Spleen (tissue), 11 donors: Measurements from ENCODE around the gene NAPSA. TPM values are rescaled to one million over a fixed set of nuclear protein-coding genes. Genes with fewer than 3 reads are reported as not detected.

Source experiments
- DNase-seq: peaks from one replicate; pipeline ENCODE4 v3.0.0-alpha.2; 2020
- H3K27ac ChIP-seq, 8 donors: fragments of 200-600 bp; sonication (generic) in 7 of 8; 1 replicate in 4 of 8; 2 replicates in 4 of 8; pipeline versions ENCODE4 v1.5.0 to v1.8.0; 2016 to 2021; ENCODE audit warnings: inconsistent platforms in 4 of 8, mild to moderate bottlenecking in 4 of 8, moderate library complexity in 1 of 8
- H3K27me3 ChIP-seq, 7 donors: fragments of 200-600 bp; sonication (generic) in 6 of 7; replicated peaks in 1 of 7; 1 replicate in 4 of 7; 2 replicates in 3 of 7; pipeline versions ENCODE4 v1.5.0 to v1.8.0; 2016 to 2021; ENCODE audit warnings: inconsistent platforms in 3 of 7, mild to moderate bottlenecking in 1 of 7
- H3K36me3 ChIP-seq, 6 donors: fragments of 200-600 bp; sonication (generic) in 5 of 6; 1 replicate in 4 of 6; 2 replicates in 2 of 6; pipeline versions ENCODE4 v1.5.0 to v1.8.0; 2016 to 2021; ENCODE audit warnings: inconsistent platforms in 2 of 6
- H3K4me1 ChIP-seq, 6 donors: fragments of 200-600 bp; sonication (generic) in 5 of 6; 1 replicate in 3 of 6; 2 replicates in 3 of 6; pipeline versions ENCODE4 v1.5.0 to v1.8.0; 2016 to 2021; ENCODE audit warnings: inconsistent platforms in 3 of 6
- H3K4me3 ChIP-seq, 8 donors: fragments of 200-600 bp; sonication (generic) in 7 of 8; 1 replicate in 4 of 8; 2 replicates in 4 of 8; pipeline versions ENCODE4 v1.5.0 to v1.8.0; 2016 to 2021; ENCODE audit warnings: inconsistent platforms in 4 of 8, mild to moderate bottlenecking in 4 of 8, moderate library complexity in 2 of 8
- H3K9me3 ChIP-seq, 8 donors: fragments of 200-600 bp; sonication (generic) in 7 of 8; 1 replicate in 4 of 8; 2 replicates in 4 of 8; pipeline versions ENCODE4 v1.5.0 to v1.8.0; 2016 to 2021; ENCODE audit warnings: inconsistent platforms in 4 of 8
- CTCF ChIP-seq, 11 experiments: fragments of 200-600 bp in 7 of 11; fragments of 450-650 bp in 4 of 11; sonication (generic) in 4 of 11; IDR thresholded peaks in 8 of 11; conservative IDR thresholded peaks in 3 of 11; 1 replicate in 7 of 11; 2 replicates in 4 of 11; pipeline versions ENCODE4 v1.4.0 to v1.8.0; 2016 to 2021; ENCODE audit warnings: antibody characterized with exemption in 11 of 11, inconsistent platforms in 4 of 11, mild to moderate bottlenecking in 1 of 11
- POLR2A ChIP-seq, 3 donors: fragments of 450-650 bp; IDR thresholded peaks; one replicate each; pipeline ENCODE4 v1.5.1; 2017; ENCODE audit warnings: antibody characterized with exemption in 3 of 3, mild to moderate bottlenecking in 1 of 3
- POLR2AphosphoS5 ChIP-seq, 3 donors: sonication (generic); formaldehyde crosslinking; IDR thresholded peaks; one replicate each; pipeline ENCODE4 v1.5.1; 2017; ENCODE audit warnings: antibody characterized with exemption in 3 of 3
- WGBS, 5 donors: extraction: QIAGEN DNeasy Blood & Tissue Kit in 3 of 5; methylation state at CpG; one replicate each; pipeline versions ENCODE4 v1.1.5 to v1.1.7; 2013 to 2018; 5-methylcytosine and 5-hydroxymethylcytosine counted together
- intact Hi-C: fragments of 100-400 bp; cut with DNase I; formaldehyde crosslinking; loops from one replicate; pipeline ENCODE4 v1.15.0; 2023; ENCODE audit warnings: low total_unique reads
- polyA plus RNA-seq, 3 donors: library from polyadenylated mRNA; stranded (reverse); fragments of 200-250 nt; gene quantifications; one replicate each; pipeline ENCODE4 v1.2.1, GENCODE V29; 2013
- total RNA-seq, 7 donors: library from RNA; depleted of rRNA in 3 of 7; stranded (reverse); fragments of >200 nt in 3 of 7; fragmentation: NEBNext Ultra II Directional in 4 of 7; extraction: Animal tissue kit (Norgen Biotek cat#: 25700) in 4 of 7; gene quantifications; one replicate each; pipeline versions ENCODE4 v1.1.0 to v1.2.1, GENCODE V29; 2016 to 2021
- donor health status: healthy with polysubstance abuse.
- donor health status: DM: no; HTN: no; CAD: no; lungs with moderate emphysema.
- donor health status: DM: no; HTN: no; CAD: no.
- donor health status: Bipolar disorder and iron deficiency.
- donor health status: healthy.
- donor health status: DM: no; HTN: no; CAD: no.
- donor health status: DM: yes; HTN: yes; CAD: no.

The NAPSA gene
- total and polyA plus RNA-seq, 10 donors = 1.5 to 6.4 (median 2.7) TPM

GRCh38 chr19:50326101-50326664 is 39.3 kb downstream of the NAPSA start:
- intact Hi-C loops = no loop called here
- Histone ChIP-seq H3K4me3 (peak overlapping the region in 1 of 8 donors; percentile 44), H3K9me3 (peaks cover 0 to 29% (median 0%) of the 10 kb centered on the region in 8 donors), H3K27ac (no peak overlapping the region), H3K36me3 (peaks cover 0 to 11% (median 0%) of the 10 kb centered on the region in 6 donors), H3K27me3 (peaks cover 0 to 66% (median 47%) of the 10 kb centered on the region in 7 donors), H3K4me1 (peaks cover 5 to 55% (median 34%) of the 10 kb centered on the region in 6 donors)
- DNase-seq = peak; percentile 69
- 4 to 7% (median 6%) methylated on average over 21 to 26 of the region's 26 CpGs for WGBS, 5 donors
- TF ChIP-seq POLR2AphosphoS5 (IDR thresholded peaks at IDR 0.05) (no peak), CTCF (IDR thresholded peaks at IDR 0.05 in 8 of 11, conservative IDR thresholded peaks at IDR 0.05 in 3 of 11) (no peak), POLR2A (IDR thresholded peaks at IDR 0.05) (no peak)

GRCh38 chr19:50325310-50326100 is 39.9 kb downstream of the NAPSA start:
- 2 to 6% (median 3%) methylated on average over 19 to 48 of the region's 48 CpGs for WGBS, 5 donors
- DNase-seq = peak; percentile 89
- Histone ChIP-seq H3K9me3 (peaks cover 0 to 26% (median 0%) of the 10 kb centered on the region in 8 donors), H3K4me3 (peak overlapping the region in 1 of 8 donors; percentile 44), H3K27ac (no peak overlapping the region), H3K36me3 (peaks cover 0 to 11% (median 0%) of the 10 kb centered on the region in 6 donors), H3K4me1 (peaks cover 5 to 48% (median 28%) of the 10 kb centered on the region in 6 donors), H3K27me3 (peaks cover 0 to 65% (median 41%) of the 10 kb centered on the region in 7 donors)
- TF ChIP-seq POLR2AphosphoS5 (IDR thresholded peaks at IDR 0.05) (peak in 1 of 3 donors; percentile 40), POLR2A (IDR thresholded peaks at IDR 0.05) (no peak), CTCF (IDR thresholded peaks at IDR 0.05 in 8 of 11, conservative IDR thresholded peaks at IDR 0.05 in 3 of 11) (no peak)
- intact Hi-C loops = no loop called here

- intact Hi-C loops = no loop called here
- H3K4me1 ChIP-seq = peaks cover 5 to 37% (median 17%) of the 10 kb centered on the region in 6 donors
- H3K9me3 ChIP-seq = peaks cover 0 to 15% (median 0%) of the 10 kb centered on the region in 8 donors
- peaks cover 0 to 63% (median 31%) of the 10 kb centered on the region in 7 donors for H3K27me3 ChIP-seq
- TF ChIP-seq POLR2A (IDR thresholded peaks at IDR 0.05) (no peak), POLR2AphosphoS5 (IDR thresholded peaks at IDR 0.05) (no peak), CTCF (IDR thresholded peaks at IDR 0.05 in 8 of 11, conservative IDR thresholded peaks at IDR 0.05 in 3 of 11) (no peak)
- 79 to 84% (median 82%) methylated on average over 11 of the region's 11 CpGs for WGBS, 5 donors
- H3K27ac ChIP-seq = no peak overlapping the region
- no peak overlapping the region for H3K4me3 ChIP-seq
- no peak for DNase-seq
- peaks cover 0 to 11% (median 0%) of the 10 kb centered on the region in 6 donors for H3K36me3 ChIP-seq
Observed at GRCh38 chr19:50324331-50324730, 41.1 kb downstream of the NAPSA start.

- peaks cover 5 to 34% (median 17%) of the 10 kb centered on the region in 6 donors for H3K4me1 ChIP-seq
- peaks cover 0 to 11% (median 0%) of the 10 kb centered on the region in 6 donors for H3K36me3 ChIP-seq
- H3K9me3 ChIP-seq = peaks cover 0 to 11% (median 0%) of the 10 kb centered on the region in 8 donors
- no peak overlapping the region for H3K27ac ChIP-seq
- no peak for DNase-seq
- H3K27me3 ChIP-seq = peaks cover 0 to 61% (median 31%) of the 10 kb centered on the region in 7 donors
- no peak for TF ChIP-seq POLR2AphosphoS5 (IDR thresholded peaks at IDR 0.05)
- TF ChIP-seq CTCF (IDR thresholded peaks at IDR 0.05 in 8 of 11, conservative IDR thresholded peaks at IDR 0.05 in 3 of 11) = no peak
- no peak for TF ChIP-seq POLR2A (IDR thresholded peaks at IDR 0.05)
- WGBS, 5 donors = 90 to 95% (median 94%) methylated on average over 12 of the region's 12 CpGs
- intact Hi-C loops = no loop called here
- no peak overlapping the region for H3K4me3 ChIP-seq
Observed at GRCh38 chr19:50323782-50324133, 41.7 kb downstream of the NAPSA start.
